Sigmoid colon (tissue), 7 donors: ENCODE data around the gene OR1K1. TPM values are rescaled to one million over a fixed set of nuclear protein-coding genes. Genes with fewer than 3 reads are reported as not detected.

Experiments used
- DNase-seq: peaks from one replicate; pipeline ENCODE4 v3.0.0-alpha.2; 2019
- H3K27ac ChIP-seq, 4 donors: fragments of 200-600 bp; sonication (generic); one replicate each; pipeline ENCODE4 v1.5.1; 2016 to 2019; ENCODE audit warnings: mild to moderate bottlenecking in 1 of 4
- H3K27me3 ChIP-seq, 3 donors: fragments of 200-600 bp; sonication (generic); one replicate each; pipeline ENCODE4 v1.5.1; 2019; ENCODE audit warnings: mild to moderate bottlenecking in 1 of 3
- H3K36me3 ChIP-seq, 4 donors: fragments of 200-600 bp; sonication (generic); one replicate each; pipeline ENCODE4 v1.5.1; 2016 to 2019
- H3K4me1 ChIP-seq, 4 donors: fragments of 200-600 bp; sonication (generic); one replicate each; pipeline ENCODE4 v1.5.1; 2017 to 2019
- H3K4me3 ChIP-seq, 4 donors: fragments of 200-600 bp; sonication (generic); one replicate each; pipeline ENCODE4 v1.5.1; 2017 to 2019; ENCODE audit warnings: mild to moderate bottlenecking in 2 of 4, moderate library complexity in 1 of 4
- H3K9me3 ChIP-seq, 4 donors: fragments of 200-600 bp in 3 of 4; sonication (generic) in 3 of 4; one replicate each; pipeline versions ENCODE4 v1.5.1 to v1.6.1; 2013 to 2019
- EP300 ChIP-seq, 4 donors: sonication (generic); formaldehyde crosslinking; IDR thresholded peaks; one replicate each; pipeline ENCODE4 v1.6.1; 2017; ENCODE audit warnings: antibody characterized with exemption in 4 of 4
- POLR2A ChIP-seq, 2 donors: fragments of 450-650 bp; IDR thresholded peaks; one replicate each; pipeline ENCODE4 v1.6.1; 2016; ENCODE audit warnings: antibody characterized with exemption in 2 of 2, mild to moderate bottlenecking in 2 of 2, moderate library complexity in 2 of 2
- POLR2AphosphoS5 ChIP-seq, 4 donors: sonication (generic); formaldehyde crosslinking; IDR thresholded peaks; one replicate each; pipeline ENCODE4 v1.6.1; 2017; ENCODE audit warnings: antibody characterized with exemption in 4 of 4
- WGBS, 2 donors: extraction: QIAGEN DNeasy Blood & Tissue Kit; methylation state at CpG; one replicate each; pipeline ENCODE4 v1.1.7; 2013; 5-methylcytosine and 5-hydroxymethylcytosine counted together
- intact Hi-C: fragments of 100-400 bp; cut with DNase I; formaldehyde crosslinking; loops from one replicate; pipeline ENCODE4 v1.15.1; 2023
- polyA plus RNA-seq, 3 donors: library from polyadenylated mRNA; stranded (reverse); fragments of 200-250 nt; gene quantifications; one replicate each; pipeline ENCODE4 v1.2.3, GENCODE V29; 2013
- total RNA-seq, 4 donors: library from RNA; depleted of rRNA; stranded (reverse); fragments of >200 nt; gene quantifications; one replicate each; pipeline ENCODE4 v1.1.0, GENCODE V29; 2016
- TF ChIP-seq, protein P1 (sequence below), 4 experiments: fragments of 450-650 bp in 3 of 4; fragments of 200-600 bp in 1 of 4; IDR thresholded peaks; one replicate each; pipeline ENCODE4 v1.5.1; 2016 to 2019; ENCODE audit warnings: antibody characterized with exemption in 4 of 4, mild to moderate bottlenecking in 3 of 4, moderate library complexity in 2 of 4
- donor health status: healthy with polysubstance abuse.
- donor health status: Bipolar disorder and iron deficiency.
- donor health status: healthy.

Gene OR1K1
- total and polyA plus RNA-seq, 7 donors = not detected

DNA sequence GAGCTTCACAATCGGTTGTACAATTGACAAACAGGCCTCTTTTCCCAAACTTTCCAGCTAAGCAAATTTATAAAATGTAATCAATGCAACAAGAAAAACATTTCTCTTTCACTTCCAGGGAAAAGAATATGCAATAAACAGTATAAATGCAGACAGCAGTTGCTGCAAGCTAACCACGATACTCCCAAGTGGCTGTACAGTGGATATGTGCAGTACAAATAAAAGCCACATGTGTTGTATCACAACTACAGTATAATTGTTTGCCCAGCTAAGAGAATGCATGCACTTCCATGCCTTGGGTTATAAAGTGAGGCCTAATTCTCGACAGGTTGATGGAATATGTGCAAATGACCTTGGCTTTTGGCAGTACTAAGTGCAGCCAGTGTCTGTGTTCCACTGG is 45.2 kb downstream of the OR1K1 start:
- WGBS, 2 donors = 84 to 87% methylated on average over 3 of the region's 3 CpGs
- no peak for DNase-seq
- Histone ChIP-seq H3K9me3 (no peaks in the 10 kb centered on the region), H3K4me1 (no peaks in the 10 kb centered on the region), H3K36me3 (peaks cover 3 to 38% (median 11%) of the 10 kb centered on the region in 4 donors), H3K27ac (no peak overlapping the region), H3K27me3 (no peaks in the 10 kb centered on the region), H3K4me3 (no peak overlapping the region)
- intact Hi-C loops = no loop called here
- TF ChIP-seq POLR2AphosphoS5 (IDR thresholded peaks at IDR 0.05) (no peak), EP300 (IDR thresholded peaks at IDR 0.05) (no peak), POLR2A (IDR thresholded peaks at IDR 0.05) (no peak)

DNA sequence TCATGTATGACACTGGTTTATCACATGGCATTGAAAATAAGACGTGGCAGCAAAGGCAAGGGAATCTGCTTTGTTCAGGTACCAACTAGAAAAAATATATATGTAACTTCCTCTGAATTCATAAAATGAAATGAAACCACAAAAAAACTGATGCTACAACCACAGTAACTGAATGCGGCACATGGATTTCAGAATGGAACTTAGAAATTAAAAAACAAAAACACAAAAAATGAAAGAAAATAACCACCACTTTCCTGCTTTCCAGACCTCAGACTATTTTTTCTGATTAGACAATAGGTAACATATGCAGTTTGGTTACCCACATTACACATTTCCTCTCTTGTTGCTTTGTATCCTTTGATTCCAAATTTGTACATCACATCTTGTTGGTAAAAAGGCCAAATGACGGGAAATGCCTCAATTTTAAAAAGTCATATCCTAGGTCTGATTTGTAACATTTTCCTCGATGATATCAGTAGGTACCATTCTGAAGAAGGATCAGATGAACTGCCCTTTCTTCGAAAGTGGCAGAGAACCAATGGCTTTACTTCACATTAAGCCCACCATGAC is 46.5 kb downstream of the OR1K1 start:
- intact Hi-C loops = no loop called here
- Histone ChIP-seq H3K4me1 (no peaks in the 10 kb centered on the region), H3K9me3 (no peaks in the 10 kb centered on the region), H3K36me3 (peaks cover 6 to 52% (median 20%) of the 10 kb centered on the region in 4 donors), H3K4me3 (no peak overlapping the region), H3K27me3 (no peaks in the 10 kb centered on the region), H3K27ac (no peak overlapping the region)
- DNase-seq = no peak
- WGBS, 2 donors = 71 to 93% methylated on average over 5 of the region's 5 CpGs
- TF ChIP-seq POLR2A (IDR thresholded peaks at IDR 0.05) (no peak), POLR2AphosphoS5 (IDR thresholded peaks at IDR 0.05) (no peak), EP300 (IDR thresholded peaks at IDR 0.05) (no peak)
- TF ChIP-seq, protein P1, sequence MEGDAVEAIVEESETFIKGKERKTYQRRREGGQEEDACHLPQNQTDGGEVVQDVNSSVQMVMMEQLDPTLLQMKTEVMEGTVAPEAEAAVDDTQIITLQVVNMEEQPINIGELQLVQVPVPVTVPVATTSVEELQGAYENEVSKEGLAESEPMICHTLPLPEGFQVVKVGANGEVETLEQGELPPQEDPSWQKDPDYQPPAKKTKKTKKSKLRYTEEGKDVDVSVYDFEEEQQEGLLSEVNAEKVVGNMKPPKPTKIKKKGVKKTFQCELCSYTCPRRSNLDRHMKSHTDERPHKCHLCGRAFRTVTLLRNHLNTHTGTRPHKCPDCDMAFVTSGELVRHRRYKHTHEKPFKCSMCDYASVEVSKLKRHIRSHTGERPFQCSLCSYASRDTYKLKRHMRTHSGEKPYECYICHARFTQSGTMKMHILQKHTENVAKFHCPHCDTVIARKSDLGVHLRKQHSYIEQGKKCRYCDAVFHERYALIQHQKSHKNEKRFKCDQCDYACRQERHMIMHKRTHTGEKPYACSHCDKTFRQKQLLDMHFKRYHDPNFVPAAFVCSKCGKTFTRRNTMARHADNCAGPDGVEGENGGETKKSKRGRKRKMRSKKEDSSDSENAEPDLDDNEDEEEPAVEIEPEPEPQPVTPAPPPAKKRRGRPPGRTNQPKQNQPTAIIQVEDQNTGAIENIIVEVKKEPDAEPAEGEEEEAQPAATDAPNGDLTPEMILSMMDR (IDR thresholded peaks at IDR 0.05) = no peak

DNA sequence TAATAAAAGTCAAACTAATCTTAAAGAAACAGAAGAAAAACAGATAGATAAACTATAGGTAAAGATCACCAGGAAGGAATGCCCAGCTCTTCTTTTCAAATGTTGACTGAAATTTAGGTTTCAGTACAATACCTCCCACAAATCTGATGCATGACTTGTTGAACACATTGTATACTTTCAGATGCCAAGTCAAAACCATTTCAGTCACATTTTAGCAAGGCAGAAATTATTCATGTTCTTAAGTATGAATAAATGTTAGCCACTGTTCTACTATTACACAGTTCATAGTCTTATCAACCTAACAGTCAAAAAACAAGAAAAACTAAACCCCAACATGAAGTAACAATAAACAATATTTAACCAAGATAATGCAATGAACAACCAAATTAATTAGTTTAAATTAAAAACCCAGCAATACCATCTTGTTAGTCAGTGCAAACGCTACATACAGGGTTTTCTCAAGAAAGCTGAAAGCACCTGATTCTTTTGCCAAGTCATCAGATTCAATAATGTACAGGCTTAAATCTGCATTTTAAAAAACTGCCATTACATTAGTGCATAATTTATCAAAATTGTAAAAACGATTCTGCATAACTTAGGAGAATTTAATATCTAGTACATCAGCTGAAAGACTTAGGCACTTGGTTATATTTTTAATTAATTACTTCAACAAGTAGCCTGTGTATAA is 48.5 kb downstream of the OR1K1 start:
- no peak overlapping the region for H3K4me3 ChIP-seq
- no peak for DNase-seq
- intact Hi-C loops = no loop called here
- WGBS, 2 donors = 87 to 88% methylated on average over 2 of the region's 2 CpGs
- no peak overlapping the region for H3K27ac ChIP-seq
- H3K9me3 ChIP-seq = no peaks in the 10 kb centered on the region
- TF ChIP-seq EP300 (IDR thresholded peaks at IDR 0.05) = no peak
- TF ChIP-seq POLR2AphosphoS5 (IDR thresholded peaks at IDR 0.05) = no peak
- TF ChIP-seq, protein P1 (IDR thresholded peaks at IDR 0.05) = no peak
- no peak for TF ChIP-seq POLR2A (IDR thresholded peaks at IDR 0.05)
- no peaks in the 10 kb centered on the region for H3K27me3 ChIP-seq
- peaks cover 8 to 67% (median 22%) of the 10 kb centered on the region in 4 donors for H3K36me3 ChIP-seq
- H3K4me1 ChIP-seq = no peaks in the 10 kb centered on the region

Other genes starting within 250 kb of the OR1K1 start
- not detected for gene OR1N2, start 247.0 kb upstream of the OR1K1 start, total RNA-seq
- gene OR1N2, start 247.0 kb upstream of the OR1K1 start, polyA plus RNA-seq = not detected
- gene OR1L8, start 216.7 kb upstream of the OR1K1 start, total RNA-seq = under 1 TPM in 1 of 4 donors, not detected in 3; 0.33 TPM
- not detected for gene OR1L8, start 216.7 kb upstream of the OR1K1 start, polyA plus RNA-seq
- not detected for gene OR1Q1, start 185.4 kb upstream of the OR1K1 start, total RNA-seq
- not detected for gene OR1Q1, start 185.4 kb upstream of the OR1K1 start, polyA plus RNA-seq
- gene OR1B1, start 142.5 kb upstream of the OR1K1 start, total RNA-seq = not detected
- not detected for gene OR1B1, start 142.5 kb upstream of the OR1K1 start, polyA plus RNA-seq
- gene OR1L1, start 138.4 kb upstream of the OR1K1 start, total RNA-seq = not detected
- not detected for gene OR1L1, start 138.4 kb upstream of the OR1K1 start, polyA plus RNA-seq
- not detected for gene OR1L3, start 125.0 kb upstream of the OR1K1 start, total RNA-seq
- not detected for gene OR1L3, start 125.0 kb upstream of the OR1K1 start, polyA plus RNA-seq
- not detected for gene OR1L4, start 76.1 kb upstream of the OR1K1 start, total RNA-seq
- not detected for gene OR1L4, start 76.1 kb upstream of the OR1K1 start, polyA plus RNA-seq
- not detected for gene OR1L6, start 57.8 kb upstream of the OR1K1 start, total RNA-seq
- not detected for gene OR1L6, start 57.8 kb upstream of the OR1K1 start, polyA plus RNA-seq
- gene OR5C1, start 11.2 kb upstream of the OR1K1 start, total RNA-seq = not detected
- gene OR5C1, start 11.2 kb upstream of the OR1K1 start, polyA plus RNA-seq = not detected
- 10 to 100 TPM; 16.7 to 26.0 (median 21.4) TPM for gene PDCL, start 28.5 kb downstream of the OR1K1 start, total RNA-seq
- 10 to 100 TPM in 2 of 3 donors, 1 to 10 TPM in 1; 9.3 to 13.8 (median 11.8) TPM for gene PDCL, start 28.5 kb downstream of the OR1K1 start, polyA plus RNA-seq
- 10 to 100 TPM; 43.8 to 49.5 (median 46.8) TPM for gene RC3H2, start 105.2 kb downstream of the OR1K1 start, total RNA-seq
- 10 to 100 TPM; 11.4 to 13.1 (median 12.0) TPM for gene RC3H2, start 105.2 kb downstream of the OR1K1 start, polyA plus RNA-seq
- 10 to 100 TPM in 2 of 4 donors, 1 to 10 TPM in 2; 7.1 to 14.5 (median 10.3) TPM for gene ZBTB6, start 113.2 kb downstream of the OR1K1 start, total RNA-seq
- gene ZBTB6, start 113.2 kb downstream of the OR1K1 start, polyA plus RNA-seq = 1 to 10 TPM; 3.0 to 4.4 (median 4.4) TPM
- gene ZBTB26, start 131.4 kb downstream of the OR1K1 start, total RNA-seq = 10 to 100 TPM in 3 of 4 donors, 1 to 10 TPM in 1; 9.2 to 13.3 (median 11.4) TPM
- 1 to 10 TPM; 1.4 to 3.6 (median 3.2) TPM for gene ZBTB26, start 131.4 kb downstream of the OR1K1 start, polyA plus RNA-seq
- 100 to 1,000 TPM in 2 of 4 donors, 10 to 100 TPM in 2; 90.6 to 110 (median 98.9) TPM for gene RABGAP1, start 140.9 kb downstream of the OR1K1 start, total RNA-seq
- 10 to 100 TPM; 12.5 to 17.3 (median 15.0) TPM for gene RABGAP1, start 140.9 kb downstream of the OR1K1 start, polyA plus RNA-seq
- 1 to 10 TPM in 3 of 4 donors, not detected in 1; 1.4 to 6.1 (median 1.5) TPM for gene GPR21, start 233.5 kb downstream of the OR1K1 start, total RNA-seq
- gene GPR21, start 233.5 kb downstream of the OR1K1 start, polyA plus RNA-seq = under 1 TPM in 1 of 3 donors, not detected in 2; 0.34 TPM